SU-DHL-6 (cell line): ENCODE results near the gene FOXB2.
"Not testable (repeated sequence)": the region's sequence is repeated elsewhere in the genome, so short reads cannot be mapped to it uniquely, and the experiment has no call there.

Experiments
- H2AFZ ChIP-seq: fragments of 200-600 bp; sonication (generic); 2 replicates; pipeline ENCODE4 v1.6.1; 2014; ENCODE audit warnings: low read depth, mild to moderate bottlenecking, moderate library complexity, mixed read lengths, antibody characterized with exemption, low read length; ENCODE audit not compliant: severe bottlenecking
- H3F3A ChIP-seq: fragments of 200-600 bp; shearing (Covaris generic); 2 replicates; pipeline ENCODE4 v1.6.0; 2016; ENCODE audit warnings: antibody characterized with exemption, mild to moderate bottlenecking; ENCODE audit not compliant: insufficient read depth
- H3K27ac ChIP-seq: fragments of 200-600 bp; sonication (generic); 2 replicates; pipeline ENCODE4 v1.5.1; 2016; ENCODE audit warnings: low read depth, mild to moderate bottlenecking, low read length, moderate library complexity, mixed read lengths
- H3K27me3 ChIP-seq: fragments of 200-600 bp; sonication (generic), shearing (Covaris generic); 2 replicates; pipeline ENCODE4 v1.6.0; 2014; ENCODE audit warnings: mild to moderate bottlenecking, low read length
- H3K36me3 ChIP-seq: fragments of 200-600 bp; sonication (generic); 2 replicates; pipeline ENCODE4 v1.6.1; 2014; ENCODE audit warnings: mild to moderate bottlenecking, low read length, mixed read lengths
- H3K4me2 ChIP-seq: fragments of 300-600, 200-600 bp; shearing (Covaris generic), sonication (generic); 2 replicates; pipeline ENCODE4 v1.6.0; 2014; ENCODE audit warnings: low read length, low read depth, mild to moderate bottlenecking; ENCODE audit not compliant: poor library complexity, severe bottlenecking
- H3K4me3 ChIP-seq: fragments of 200-600 bp; sonication (generic); 2 replicates; pipeline ENCODE4 v1.5.1; 2014; ENCODE audit warnings: antibody characterized with exemption, low read length, mild to moderate bottlenecking, mixed read lengths; ENCODE audit not compliant: insufficient read depth, poor library complexity, severe bottlenecking
- H3K79me2 ChIP-seq: fragments of 200-600 bp; sonication (generic); 2 replicates; pipeline ENCODE4 v1.6.1; 2014; ENCODE audit warnings: mild to moderate bottlenecking, low read length, moderate library complexity; ENCODE audit not compliant: insufficient read depth
- H3K9ac ChIP-seq: fragments of 200-600 bp; sonication (generic); 2 replicates; pipeline ENCODE4 v1.7.0; 2014; ENCODE audit warnings: mild to moderate bottlenecking, low read length
- H3K9me2 ChIP-seq: fragments of 200-600 bp; sonication (generic); replicated peaks from 2 replicates; pipeline ENCODE4 v1.6.1; 2014; ENCODE audit warnings: low read length; ENCODE audit not compliant: insufficient read depth
- H3K9me3 ChIP-seq: fragments of 200-600 bp; sonication (generic); 2 replicates; pipeline ENCODE4 v1.6.1; 2014; ENCODE audit warnings: low read length, mixed read lengths; ENCODE audit not compliant: insufficient read depth
- H4K20me1 ChIP-seq: fragments of 200-600 bp; sonication (generic); 2 replicates; pipeline ENCODE4 v1.6.1; 2014; ENCODE audit warnings: low read depth, mild to moderate bottlenecking, antibody characterized with exemption, low read length, moderate library complexity, mixed read lengths
- CTCF ChIP-seq: fragments of 200-600 bp; sonication (generic); IDR thresholded peaks from one replicate; pipeline ENCODE4 v1.5.1; 2017; ENCODE audit warnings: antibody characterized with exemption, mild to moderate bottlenecking, low read length, moderate library complexity; ENCODE audit not compliant: insufficient read depth, poor library complexity, severe bottlenecking
- EZH2phosphoT487 ChIP-seq: fragments of 200-600 bp; sonication (generic), shearing (Covaris generic); conservative IDR thresholded peaks from 2 replicates; pipeline ENCODE4 v1.6.1; 2018; ENCODE audit warnings: mild to moderate bottlenecking, antibody characterized with exemption, low read length, moderate library complexity, mixed read lengths

FOXB2 gene

GRCh38 chr9:77040340-77040739, 20.9 kb downstream of the FOXB2 start:
- no peak for TF ChIP-seq CTCF
- TF ChIP-seq EZH2phosphoT487, result no peak

GRCh38 chr9:77043743-77044142, 24.3 kb downstream of the FOXB2 start:
- H3K4me3 ChIP-seq, H3K9ac ChIP-seq, H3K36me3 ChIP-seq, H4K20me1 ChIP-seq, H3K27ac ChIP-seq, H3K4me2 ChIP-seq, H3K9me2 ChIP-seq, H3F3A ChIP-seq, H3K79me2 ChIP-seq, H2AFZ ChIP-seq, H3K9me3 ChIP-seq, H3K27me3 ChIP-seq: not testable (repeated sequence)

More at GRCh38 chr9:77040340-77040739, 20.9 kb downstream of the FOXB2 start:
- Histone ChIP-seq H3K79me2 (no peaks in the 10 kb centered on the region), H2AFZ (no peak overlapping the region), H3K27ac (no peak overlapping the region), H3K9me3 (no peaks in the 10 kb centered on the region), H3K9ac (no peak overlapping the region), H3K4me2 (no peak overlapping the region), H3K27me3 (no peaks in the 10 kb centered on the region), H3F3A (no peaks in the 10 kb centered on the region), H3K4me3 (no peak overlapping the region), H3K36me3 (no peaks in the 10 kb centered on the region), H3K9me2 (no peaks in the 10 kb centered on the region), H4K20me1 (no peaks in the 10 kb centered on the region)

- not testable (repeated sequence) for H4K20me1 ChIP-seq, H3K9me2 ChIP-seq, H3K9ac ChIP-seq, H3F3A ChIP-seq, H3K27ac ChIP-seq, H2AFZ ChIP-seq, H3K79me2 ChIP-seq, H3K36me3 ChIP-seq, H3K4me2 ChIP-seq, H3K27me3 ChIP-seq, H3K4me3 ChIP-seq, H3K9me3 ChIP-seq
Measured at GRCh38 chr9:77060681-77061080, 41.2 kb downstream of the FOXB2 start.

GRCh38 chr9:77063645-77064285, 44.3 kb downstream of the FOXB2 start:
- no peaks in the 10 kb centered on the region for H4K20me1 ChIP-seq
- no peak overlapping the region for H2AFZ ChIP-seq
- H3K9me2 ChIP-seq, result no peaks in the 10 kb centered on the region
- H3K36me3 ChIP-seq, result no peaks in the 10 kb centered on the region
- TF ChIP-seq CTCF (no peak), EZH2phosphoT487 (no peak)
- no peaks in the 10 kb centered on the region for H3K9me3 ChIP-seq
- H3K79me2 ChIP-seq, result no peaks in the 10 kb centered on the region
- H3K4me2 ChIP-seq, result no peak overlapping the region
- no peak overlapping the region for H3K27ac ChIP-seq
- H3K9ac ChIP-seq, result no peak overlapping the region
- H3K27me3 ChIP-seq, result no peaks in the 10 kb centered on the region
- no peaks in the 10 kb centered on the region for H3F3A ChIP-seq
- H3K4me3 ChIP-seq, result no peak overlapping the region
